Measurements from ENCODE around the gene HOXA6.

The HOXA6 gene

GRCh38 chr7:27112955-27113949, 34.3 kb downstream of the HOXA6 start:
- in situ Hi-C loops (cut with HindIII; ENCODE audit: low sequenced_read_pairs), result no loop called here

GRCh38 chr7:27112361-27112760, 35.2 kb downstream of the HOXA6 start:
- in situ Hi-C loops (cut with HindIII; ENCODE audit: low sequenced_read_pairs), result no loop called here

- in situ Hi-C loops (cut with HindIII; ENCODE audit: low sequenced_read_pairs), result no loop called here
Measured at GRCh38 chr7:27111751-27112277, 35.8 kb downstream of the HOXA6 start.

GRCh38 chr7:27111042-27111750, 36.4 kb downstream of the HOXA6 start:
- in situ Hi-C loops (cut with HindIII; ENCODE audit: low sequenced_read_pairs), result no loop called here

- in situ Hi-C loops (cut with HindIII; ENCODE audit: low sequenced_read_pairs), result no loop called here
Measured at GRCh38 chr7:27110186-27111031, 37.2 kb downstream of the HOXA6 start.

GRCh38 chr7:27109466-27110185, 37.9 kb downstream of the HOXA6 start:
- in situ Hi-C loops (cut with HindIII; ENCODE audit: low sequenced_read_pairs), result no loop called here

GRCh38 chr7:27108390-27109127, 39.0 kb downstream of the HOXA6 start:
- in situ Hi-C loops (cut with HindIII; ENCODE audit: low sequenced_read_pairs), result no loop called here

GRCh38 chr7:27107391-27108381, 39.9 kb downstream of the HOXA6 start:
- in situ Hi-C loops (cut with HindIII; ENCODE audit: low sequenced_read_pairs), result no loop called here

GRCh38 chr7:27106901-27107240, 40.7 kb downstream of the HOXA6 start:
- in situ Hi-C loops (cut with HindIII; ENCODE audit: low sequenced_read_pairs), result no loop called here

- in situ Hi-C loops (cut with HindIII; ENCODE audit: low sequenced_read_pairs), result no loop called here
Measured at GRCh38 chr7:27106181-27106900, 41.2 kb downstream of the HOXA6 start.

GRCh38 chr7:27105301-27106031, 42.1 kb downstream of the HOXA6 start:
- in situ Hi-C loops (cut with HindIII; ENCODE audit: low sequenced_read_pairs), result no loop called here

- in situ Hi-C loops (cut with HindIII; ENCODE audit: low sequenced_read_pairs), result no loop called here
Measured at GRCh38 chr7:27104341-27105058, 43.1 kb downstream of the HOXA6 start.

GRCh38 chr7:27103489-27104226, 43.9 kb downstream of the HOXA6 start:
- in situ Hi-C loops (cut with HindIII; ENCODE audit: low sequenced_read_pairs), result no loop called here

GRCh38 chr7:27102581-27103442, 44.8 kb downstream of the HOXA6 start, which contains the start of gene HOXA2:
HOXA2 (minus strand) TSS chr7:27102683; CDS start chr7:27102500, 183 bp downstream.
- in situ Hi-C loops (cut with HindIII; ENCODE audit: low sequenced_read_pairs), result no loop called here
